Measurements from ENCODE around the gene SLC35D1. TPM values are rescaled to one million over a fixed set of nuclear protein-coding genes. Genes with fewer than 3 reads are reported as not detected.

SLC35D1 gene
- total and polyA plus RNA-seq, 2 of the 8 experiments (the other 6 are each of a cell fraction or from before 2014, with no cell fraction given) = 1.2 to 2.7 TPM

DNA sequence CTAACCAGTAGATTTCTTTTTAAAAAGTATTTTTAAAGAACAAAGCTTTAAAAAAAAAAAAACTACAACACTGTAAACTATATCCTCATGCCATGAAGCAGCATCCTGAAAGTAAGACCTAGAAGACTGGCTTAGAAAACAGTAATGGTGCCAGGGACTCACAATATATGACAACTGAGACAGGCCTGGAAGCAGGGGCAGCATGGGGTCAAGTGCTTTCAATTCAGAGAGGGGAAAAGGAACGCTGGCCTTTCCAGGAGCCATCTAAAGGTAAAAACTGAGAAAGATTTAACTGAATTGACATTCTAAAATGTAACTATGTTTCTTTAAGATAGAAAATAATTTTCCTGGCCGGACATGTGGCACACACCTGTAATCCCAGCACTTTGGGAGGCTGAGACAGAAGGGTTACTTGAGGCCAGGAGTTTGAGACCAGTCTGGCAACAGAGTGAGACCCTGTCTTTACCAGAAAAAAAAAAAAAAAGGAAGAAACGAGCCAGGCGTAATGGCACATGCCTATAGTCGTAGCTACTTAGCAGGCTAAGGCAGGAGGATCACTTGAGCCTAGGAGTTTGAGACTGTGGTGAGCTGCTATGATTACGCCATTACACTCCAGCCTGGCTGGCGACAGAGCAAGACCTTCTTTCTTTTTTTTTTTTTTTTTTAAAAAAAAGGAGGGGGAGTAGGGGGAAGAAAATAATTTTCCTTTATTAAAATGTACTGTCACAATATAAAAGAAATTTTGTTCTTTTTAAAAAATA, 54.1 kb downstream of the SLC35D1 start:
- ChIA-PET POLR2A (ENCODE audit: partially characterized antibody) (no interaction called here), CTCF (ENCODE audit: partially characterized antibody) (interaction anchor here (0.6 to 5.4 kb wide), 8 partner anchors 13 to 217 kb away, joined by 3 to 27 read pairs (median 6); partner anchors contain the start of gene MIER1)
- H4K91ac ChIP-seq (replicated peaks; ENCODE audit: insufficient read length, low read length) = no peak overlapping the region
- no peak overlapping the region for H3K4me3 ChIP-seq (ENCODE audit: extremely low read depth in 1 of 4, insufficient read depth in 2 of 4, low read depth in 3 of 4, low read length in 4 of 4)
- H3K18ac ChIP-seq (ENCODE audit: extremely low read depth, low read length) = no peak overlapping the region
- no peak overlapping the region for H2AK5ac ChIP-seq (ENCODE audit: low read depth, low read length)
- 87% methylated on average over 6 of the region's 7 CpGs; no CpG with 5 or more reads in 1 of the 2 experiments for WGBS, 2 experiments (ENCODE audit: extremely low coverage in 1 of 2, insufficient coverage in 1 of 2, insufficient read length in 1 of 2, insufficient replicate concordance in 2 of 2, low coverage in 1 of 2, low lambda C conversion rate in 2 of 2, missing lambda C conversion rate in 1 of 2)
- TF ChIP-seq CTBP2 (IDR thresholded peaks at IDR 0.05; ENCODE audit: borderline replicate concordance, insufficient read depth, insufficient read length, low read length) (no peak), GTF2F1 (IDR thresholded peaks at IDR 0.05; ENCODE audit: borderline replicate concordance, low read depth, low read length) (no peak), KDM4A (IDR thresholded peaks at IDR 0.05; ENCODE audit: low read depth, low read length, severe bottlenecking) (no peak), EGR1 (IDR thresholded peaks at IDR 0.05; ENCODE audit: borderline replicate concordance, low read depth, low read length) (no peak), RFX5 (IDR thresholded peaks at IDR 0.05; ENCODE audit: borderline replicate concordance, low read depth, low read length) (no peak)
- TF ChIP-seq, protein P1, sequence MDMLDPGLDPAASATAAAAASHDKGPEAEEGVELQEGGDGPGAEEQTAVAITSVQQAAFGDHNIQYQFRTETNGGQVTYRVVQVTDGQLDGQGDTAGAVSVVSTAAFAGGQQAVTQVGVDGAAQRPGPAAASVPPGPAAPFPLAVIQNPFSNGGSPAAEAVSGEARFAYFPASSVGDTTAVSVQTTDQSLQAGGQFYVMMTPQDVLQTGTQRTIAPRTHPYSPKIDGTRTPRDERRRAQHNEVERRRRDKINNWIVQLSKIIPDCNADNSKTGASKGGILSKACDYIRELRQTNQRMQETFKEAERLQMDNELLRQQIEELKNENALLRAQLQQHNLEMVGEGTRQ (IDR thresholded peaks at IDR 0.05; ENCODE audit: low read length) = no peak
- TF ChIP-seq, protein P2, sequence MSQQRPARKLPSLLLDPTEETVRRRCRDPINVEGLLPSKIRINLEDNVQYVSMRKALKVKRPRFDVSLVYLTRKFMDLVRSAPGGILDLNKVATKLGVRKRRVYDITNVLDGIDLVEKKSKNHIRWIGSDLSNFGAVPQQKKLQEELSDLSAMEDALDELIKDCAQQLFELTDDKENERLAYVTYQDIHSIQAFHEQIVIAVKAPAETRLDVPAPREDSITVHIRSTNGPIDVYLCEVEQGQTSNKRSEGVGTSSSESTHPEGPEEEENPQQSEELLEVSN (IDR thresholded peaks at IDR 0.05) = no peak
- TF ChIP-seq, protein P3, sequence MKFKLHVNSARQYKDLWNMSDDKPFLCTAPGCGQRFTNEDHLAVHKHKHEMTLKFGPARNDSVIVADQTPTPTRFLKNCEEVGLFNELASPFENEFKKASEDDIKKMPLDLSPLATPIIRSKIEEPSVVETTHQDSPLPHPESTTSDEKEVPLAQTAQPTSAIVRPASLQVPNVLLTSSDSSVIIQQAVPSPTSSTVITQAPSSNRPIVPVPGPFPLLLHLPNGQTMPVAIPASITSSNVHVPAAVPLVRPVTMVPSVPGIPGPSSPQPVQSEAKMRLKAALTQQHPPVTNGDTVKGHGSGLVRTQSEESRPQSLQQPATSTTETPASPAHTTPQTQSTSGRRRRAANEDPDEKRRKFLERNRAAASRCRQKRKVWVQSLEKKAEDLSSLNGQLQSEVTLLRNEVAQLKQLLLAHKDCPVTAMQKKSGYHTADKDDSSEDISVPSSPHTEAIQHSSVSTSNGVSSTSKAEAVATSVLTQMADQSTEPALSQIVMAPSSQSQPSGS (IDR thresholded peaks at IDR 0.05; ENCODE audit: low read length) = no peak
- no peaks in the 10 kb centered on the region for H3K9me3 ChIP-seq (ENCODE audit: insufficient read depth in 2 of 2, low read depth in 1 of 2, low read length in 1 of 2)
- DNase-seq (ENCODE audit: low read depth in 1 of 2, low spot score in 2 of 2) (no peak), FAIRE-seq (no peak)
- no peak overlapping the region for H4K5ac ChIP-seq (ENCODE audit: insufficient read length, low read depth, low read length)
- no peak overlapping the region for H4K8ac ChIP-seq (ENCODE audit: extremely low read depth, insufficient read depth, low read length)
- no peak overlapping the region for H2BK15ac ChIP-seq (ENCODE audit: low read length)
- no peak overlapping the region for H2BK120ac ChIP-seq (replicated peaks; ENCODE audit: low read depth, low read length)
- no peak overlapping the region for H2BK5ac ChIP-seq (ENCODE audit: low read depth, low read length)
- no peak overlapping the region for H3K4me2 ChIP-seq (ENCODE audit: insufficient read depth in 1 of 2, low read depth in 2 of 2, low read length in 2 of 2)
- H3K4me1 ChIP-seq (replicated peaks in 1 of 4; ENCODE audit: control insufficient read depth in 3 of 4, insufficient read depth in 4 of 4, low read length in 3 of 4) = no peaks in the 10 kb centered on the region
- no peaks in the 10 kb centered on the region for H3K23me2 ChIP-seq (ENCODE audit: low read depth, low read length)
- no peak overlapping the region for H2BK12ac ChIP-seq (ENCODE audit: low read depth, low read length)
- no peak overlapping the region for H3K4ac ChIP-seq (replicated peaks; ENCODE audit: insufficient read length, low read depth, low read length)
- H4K20me1 ChIP-seq (replicated peaks in 1 of 2; ENCODE audit: control insufficient read depth in 1 of 2, insufficient read depth in 2 of 2, low read length in 2 of 2) = no peaks in the 10 kb centered on the region
- H3K27ac ChIP-seq (ENCODE audit: low read depth, low read length) = no peak overlapping the region
- H3K79me2 ChIP-seq (ENCODE audit: control insufficient read depth in 1 of 2, insufficient read depth in 2 of 2, low read length in 2 of 2) = no peaks in the 10 kb centered on the region
- H3K79me1 ChIP-seq (ENCODE audit: low read depth, low read length) = no peaks in the 10 kb centered on the region
- H3K23ac ChIP-seq (ENCODE audit: insufficient read length) = no peak overlapping the region
- H3K36me3 ChIP-seq (ENCODE audit: control insufficient read depth in 2 of 4, insufficient read depth in 4 of 4, low read length in 3 of 4) = peaks cover 0 to 3% (median 0%) of the 10 kb centered on the region in 4 experiments; a peak in 1 of 8 replicates
- H3K14ac ChIP-seq (ENCODE audit: insufficient read length) = no peak overlapping the region
- no peaks in the 10 kb centered on the region for H3K27me3 ChIP-seq (replicated peaks in 1 of 4; ENCODE audit: control insufficient read depth in 3 of 4, extremely low read depth in 1 of 4, insufficient read depth in 3 of 4, low read length in 3 of 4)
- no peak overlapping the region for H2AFZ ChIP-seq (ENCODE audit: low read length)
- no peak overlapping the region for H3K9ac ChIP-seq (replicated peaks in 1 of 4; ENCODE audit: extremely low read depth in 1 of 4, low read depth in 3 of 4, low read length in 3 of 4)
- no peak overlapping the region for H3K56ac ChIP-seq (replicated peaks; ENCODE audit: insufficient read length, low read depth, low read length)
- no peak overlapping the region for H2BK20ac ChIP-seq (ENCODE audit: low read length)
